ENCODE results near the gene UMODL1. TPM values are rescaled to one million over a fixed set of nuclear protein-coding genes. Genes with fewer than 3 reads are reported as not detected.

Gene UMODL1
- total RNA-seq, 4 donors from 2014 or later, result not detected

DNA sequence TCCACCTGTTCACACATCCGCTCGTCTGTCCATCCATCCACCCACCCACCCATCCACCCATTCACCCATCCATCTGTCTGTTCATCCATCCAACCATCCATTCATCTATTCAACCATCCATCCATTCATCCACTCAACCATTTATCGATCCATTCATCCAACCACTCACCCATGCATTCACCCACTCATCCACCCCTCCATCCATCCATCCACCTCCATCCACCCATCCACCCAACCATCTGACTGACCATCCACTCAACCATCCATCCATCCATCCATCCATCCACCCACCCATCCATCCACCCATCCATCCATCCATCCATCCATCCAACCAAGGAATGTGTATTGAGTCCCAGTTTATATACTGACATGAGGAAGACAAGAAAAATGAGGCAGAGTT, 73.1 kb downstream of the UMODL1 start:
- TF ChIP-seq EP300 (IDR thresholded peaks at IDR 0.05) (no peak), POLR2A (IDR thresholded peaks at IDR 0.05) (no peak)
- TF ChIP-seq, protein P1, sequence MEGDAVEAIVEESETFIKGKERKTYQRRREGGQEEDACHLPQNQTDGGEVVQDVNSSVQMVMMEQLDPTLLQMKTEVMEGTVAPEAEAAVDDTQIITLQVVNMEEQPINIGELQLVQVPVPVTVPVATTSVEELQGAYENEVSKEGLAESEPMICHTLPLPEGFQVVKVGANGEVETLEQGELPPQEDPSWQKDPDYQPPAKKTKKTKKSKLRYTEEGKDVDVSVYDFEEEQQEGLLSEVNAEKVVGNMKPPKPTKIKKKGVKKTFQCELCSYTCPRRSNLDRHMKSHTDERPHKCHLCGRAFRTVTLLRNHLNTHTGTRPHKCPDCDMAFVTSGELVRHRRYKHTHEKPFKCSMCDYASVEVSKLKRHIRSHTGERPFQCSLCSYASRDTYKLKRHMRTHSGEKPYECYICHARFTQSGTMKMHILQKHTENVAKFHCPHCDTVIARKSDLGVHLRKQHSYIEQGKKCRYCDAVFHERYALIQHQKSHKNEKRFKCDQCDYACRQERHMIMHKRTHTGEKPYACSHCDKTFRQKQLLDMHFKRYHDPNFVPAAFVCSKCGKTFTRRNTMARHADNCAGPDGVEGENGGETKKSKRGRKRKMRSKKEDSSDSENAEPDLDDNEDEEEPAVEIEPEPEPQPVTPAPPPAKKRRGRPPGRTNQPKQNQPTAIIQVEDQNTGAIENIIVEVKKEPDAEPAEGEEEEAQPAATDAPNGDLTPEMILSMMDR (IDR thresholded peaks at IDR 0.05), result no peak
- H3K9me3 ChIP-seq, result no peaks in the 10 kb centered on the region
- WGBS, 2 donors, result 94 to 96% methylated on average over 3 of the region's 3 CpGs
- H3K4me1 ChIP-seq, result no peaks in the 10 kb centered on the region
- no peak overlapping the region for H3K4me3 ChIP-seq
- H3K27ac ChIP-seq, result no peak overlapping the region
- no peaks in the 10 kb centered on the region for H3K27me3 ChIP-seq
- DNase-seq (ENCODE audit: low spot score in 2 of 2), result no peak
- no peaks in the 10 kb centered on the region for H3K36me3 ChIP-seq

DNA sequence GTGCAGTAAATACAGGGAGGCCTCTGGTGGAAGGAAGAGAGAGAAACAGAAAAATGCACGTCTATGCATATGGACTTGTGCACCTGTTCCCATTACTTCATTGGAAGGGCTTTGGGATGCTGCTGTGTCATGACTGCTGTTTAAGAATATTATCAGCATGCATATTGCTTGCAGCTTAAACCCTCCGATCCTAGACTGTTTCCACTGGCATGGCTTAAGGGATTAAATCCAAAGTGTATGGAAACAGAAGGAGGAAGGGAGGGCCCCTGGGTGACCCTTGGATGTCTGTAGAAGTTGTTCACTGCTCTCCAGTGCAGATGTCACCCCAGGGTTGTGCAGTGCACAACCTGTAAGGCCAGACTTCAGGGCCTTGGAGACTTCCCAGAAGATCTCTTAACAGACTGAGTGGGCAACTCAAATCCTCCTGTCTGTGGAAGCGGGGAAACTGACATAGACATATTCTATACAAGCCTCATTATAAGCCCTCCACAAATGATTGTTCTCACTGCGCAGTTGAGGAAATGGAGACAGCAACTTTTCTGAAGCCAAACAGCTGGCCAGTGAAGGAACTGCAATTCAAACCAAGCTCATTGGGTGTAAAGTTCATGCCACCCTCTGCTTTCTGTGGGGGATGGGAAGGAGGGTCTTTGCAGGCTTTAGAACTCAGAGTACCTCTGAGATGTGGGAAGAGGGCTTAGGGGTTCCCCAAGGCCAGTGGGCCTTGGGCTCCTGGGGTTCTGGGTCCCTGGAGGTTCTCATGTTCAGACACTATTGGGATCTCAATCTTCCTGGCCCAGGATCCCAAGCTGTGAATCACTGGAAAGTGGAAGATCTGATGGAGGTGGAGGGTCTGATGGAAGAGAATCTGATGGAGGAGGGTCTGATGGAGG, 73.8 kb downstream of the UMODL1 start:
- Histone ChIP-seq H3K27me3 (no peaks in the 10 kb centered on the region), H3K4me3 (no peak overlapping the region), H3K4me1 (no peaks in the 10 kb centered on the region), H3K27ac (no peak overlapping the region), H3K9me3 (no peaks in the 10 kb centered on the region), H3K36me3 (no peaks in the 10 kb centered on the region)
- WGBS, 2 donors, result 67 to 79% methylated on average over 4 of the region's 4 CpGs
- TF ChIP-seq POLR2A (IDR thresholded peaks at IDR 0.05), result no peak
- no peak for TF ChIP-seq EP300 (IDR thresholded peaks at IDR 0.05)
- no peak for DNase-seq (ENCODE audit: low spot score in 2 of 2)

DNA sequence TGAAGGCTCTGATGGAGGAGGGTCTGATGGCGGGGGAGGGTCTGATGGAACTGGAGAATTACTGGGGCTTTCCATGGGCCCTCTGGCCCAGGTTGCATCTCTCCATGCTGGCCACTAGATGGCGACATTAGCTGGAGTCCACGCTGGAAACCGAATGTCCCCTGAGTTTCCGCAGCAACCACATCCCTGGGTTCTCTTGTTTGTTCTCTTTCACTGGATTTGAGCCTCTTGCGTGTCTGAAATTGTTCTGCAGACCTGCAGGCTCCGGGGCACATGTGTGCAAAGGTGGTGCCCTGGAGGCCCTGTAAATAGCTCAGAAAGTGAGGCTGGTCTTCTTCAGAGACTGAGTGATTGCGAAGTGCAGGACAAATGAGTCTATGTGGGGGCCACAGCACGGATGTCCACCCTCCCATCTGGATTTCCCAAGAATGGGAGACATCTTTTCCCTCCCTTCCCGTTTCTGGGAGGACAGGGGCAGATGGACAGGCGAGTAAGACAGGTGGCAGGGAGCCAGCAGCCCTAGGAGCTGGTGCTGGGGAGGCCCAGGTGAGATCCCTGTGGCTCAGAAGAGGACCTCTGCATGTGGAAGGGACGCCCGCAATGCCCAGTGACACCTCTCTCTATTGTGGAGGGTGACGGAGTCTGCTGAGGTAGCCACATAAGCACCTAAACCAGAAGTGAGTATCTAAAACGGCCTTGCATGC, 74.6 kb downstream of the UMODL1 start:
- H3K9me3 ChIP-seq, result no peaks in the 10 kb centered on the region
- TF ChIP-seq, protein P1 (IDR thresholded peaks at IDR 0.05), result peak; percentile 88 to 92 (median 91)
- TF ChIP-seq EP300 (IDR thresholded peaks at IDR 0.05) (no peak), POLR2A (IDR thresholded peaks at IDR 0.05) (no peak)
- 36 to 42% methylated on average over 15 of the region's 15 CpGs for WGBS, 2 donors
- H3K4me3 ChIP-seq, result no peak overlapping the region
- H3K36me3 ChIP-seq, result no peaks in the 10 kb centered on the region
- no peaks in the 10 kb centered on the region for H3K4me1 ChIP-seq
- H3K27ac ChIP-seq, result no peak overlapping the region
- H3K27me3 ChIP-seq, result no peaks in the 10 kb centered on the region
- DNase-seq (ENCODE audit: low spot score in 2 of 2), result peak in 1 of 2 donors; percentile 33

DNA sequence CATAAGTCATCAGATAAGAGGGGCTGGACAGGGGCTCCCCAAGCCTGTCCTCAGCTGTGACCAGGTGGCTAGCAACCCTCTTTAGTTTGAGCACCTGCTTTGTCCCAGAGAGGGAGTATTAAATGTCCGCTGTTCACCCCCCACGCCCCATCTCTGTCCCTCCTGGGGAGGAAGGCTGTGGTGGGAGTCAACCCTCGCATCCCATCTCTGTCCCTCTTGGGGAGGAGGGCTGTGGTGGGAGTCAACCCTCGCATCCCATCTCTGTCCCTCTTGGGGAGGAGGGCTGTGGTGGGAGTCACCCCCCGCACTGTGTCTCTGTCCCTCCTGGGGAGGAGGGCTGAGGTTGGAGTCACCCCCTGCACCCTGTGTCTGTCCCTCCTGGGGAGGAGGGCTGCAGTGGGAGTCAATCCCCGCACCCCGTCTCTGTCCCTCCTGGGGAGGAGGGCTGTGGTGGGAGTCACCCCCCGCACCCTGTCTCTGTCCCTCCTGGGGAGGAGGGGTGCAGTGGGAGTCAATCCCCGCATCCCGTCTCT, 75.2 kb downstream of the UMODL1 start:
- H3K36me3 ChIP-seq, result no peaks in the 10 kb centered on the region
- no peaks in the 10 kb centered on the region for H3K27me3 ChIP-seq
- no peaks in the 10 kb centered on the region for H3K4me1 ChIP-seq
- 73 to 80% methylated on average over 8 to 10 of the region's 10 CpGs for WGBS, 2 donors
- no peak overlapping the region for H3K27ac ChIP-seq
- H3K9me3 ChIP-seq, result no peaks in the 10 kb centered on the region
- TF ChIP-seq EP300 (IDR thresholded peaks at IDR 0.05), result no peak
- TF ChIP-seq, protein P1 (IDR thresholded peaks at IDR 0.05), result no peak
- TF ChIP-seq POLR2A (IDR thresholded peaks at IDR 0.05), result no peak
- no peak for DNase-seq (ENCODE audit: low spot score in 2 of 2)
- no peak overlapping the region for H3K4me3 ChIP-seq

DNA sequence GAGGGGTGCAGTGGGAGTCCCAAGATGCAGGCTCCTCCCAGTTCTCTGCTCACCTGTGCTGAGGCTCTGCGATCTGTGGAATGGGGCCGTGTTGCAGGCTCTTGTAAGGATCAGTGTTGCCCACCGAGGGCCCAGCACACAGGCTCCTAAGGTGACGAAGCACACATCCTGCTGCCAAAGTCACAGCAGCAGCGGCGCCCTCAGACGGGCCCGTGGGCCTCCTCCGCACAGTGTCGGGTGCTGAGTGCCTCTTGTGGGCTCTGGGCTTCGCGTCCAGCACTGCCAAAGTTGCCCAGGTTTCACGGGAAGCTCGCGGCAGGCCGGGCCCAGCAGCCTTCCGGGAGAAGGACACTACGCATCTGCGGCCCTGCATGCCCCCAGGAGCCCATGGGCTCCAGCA, 75.7 kb downstream of the UMODL1 start:
- H3K4me1 ChIP-seq, result no peaks in the 10 kb centered on the region
- H3K27ac ChIP-seq, result no peak overlapping the region
- H3K27me3 ChIP-seq, result no peaks in the 10 kb centered on the region
- DNase-seq (ENCODE audit: low spot score in 2 of 2), result no peak
- no peak overlapping the region for H3K4me3 ChIP-seq
- TF ChIP-seq, protein P1 (IDR thresholded peaks at IDR 0.05), result no peak
- no peak for TF ChIP-seq POLR2A (IDR thresholded peaks at IDR 0.05)
- no peak for TF ChIP-seq EP300 (IDR thresholded peaks at IDR 0.05)
- no peaks in the 10 kb centered on the region for H3K36me3 ChIP-seq
- WGBS, 2 donors, result 75 to 82% methylated on average over 16 to 17 of the region's 19 CpGs
- H3K9me3 ChIP-seq, result no peaks in the 10 kb centered on the region

All from tibial nerve (tissue), 4 donors.